ENCODE data around the gene AFMID. TPM values are rescaled to one million over a fixed set of nuclear protein-coding genes. Genes with fewer than 3 reads are reported as not detected.
A peak's percentile ranks its signal among the peaks of the same experiment; 100 is the strongest.
"Not testable (repeated sequence)": the region's sequence is repeated elsewhere in the genome, so short reads cannot be mapped to it uniquely, and the experiment has no call there.

The AFMID gene
- total RNA-seq, 1 experiment from 2014 or later = 15.6 TPM

DNA sequence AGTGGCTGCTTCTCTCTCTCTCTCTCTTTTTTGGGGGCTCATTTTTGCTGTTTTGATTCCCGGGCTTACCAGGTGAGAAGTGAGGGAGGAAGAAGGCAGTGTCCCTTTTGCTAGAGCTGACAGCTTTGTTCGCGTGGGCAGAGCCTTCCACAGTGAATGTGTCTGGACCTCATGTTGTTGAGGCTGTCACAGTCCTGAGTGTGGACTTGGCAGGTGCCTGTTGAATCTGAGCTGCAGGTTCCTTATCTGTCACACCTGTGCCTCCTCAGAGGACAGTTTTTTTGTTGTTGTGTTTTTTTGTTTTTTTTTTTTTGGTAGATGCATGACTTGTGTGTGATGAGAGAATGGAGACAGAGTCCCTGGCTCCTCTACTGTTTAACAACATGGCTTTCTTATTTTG is 36.6 kb downstream of the AFMID start:
- DNase-seq (ENCODE audit: low spot score) = no peak

DNA sequence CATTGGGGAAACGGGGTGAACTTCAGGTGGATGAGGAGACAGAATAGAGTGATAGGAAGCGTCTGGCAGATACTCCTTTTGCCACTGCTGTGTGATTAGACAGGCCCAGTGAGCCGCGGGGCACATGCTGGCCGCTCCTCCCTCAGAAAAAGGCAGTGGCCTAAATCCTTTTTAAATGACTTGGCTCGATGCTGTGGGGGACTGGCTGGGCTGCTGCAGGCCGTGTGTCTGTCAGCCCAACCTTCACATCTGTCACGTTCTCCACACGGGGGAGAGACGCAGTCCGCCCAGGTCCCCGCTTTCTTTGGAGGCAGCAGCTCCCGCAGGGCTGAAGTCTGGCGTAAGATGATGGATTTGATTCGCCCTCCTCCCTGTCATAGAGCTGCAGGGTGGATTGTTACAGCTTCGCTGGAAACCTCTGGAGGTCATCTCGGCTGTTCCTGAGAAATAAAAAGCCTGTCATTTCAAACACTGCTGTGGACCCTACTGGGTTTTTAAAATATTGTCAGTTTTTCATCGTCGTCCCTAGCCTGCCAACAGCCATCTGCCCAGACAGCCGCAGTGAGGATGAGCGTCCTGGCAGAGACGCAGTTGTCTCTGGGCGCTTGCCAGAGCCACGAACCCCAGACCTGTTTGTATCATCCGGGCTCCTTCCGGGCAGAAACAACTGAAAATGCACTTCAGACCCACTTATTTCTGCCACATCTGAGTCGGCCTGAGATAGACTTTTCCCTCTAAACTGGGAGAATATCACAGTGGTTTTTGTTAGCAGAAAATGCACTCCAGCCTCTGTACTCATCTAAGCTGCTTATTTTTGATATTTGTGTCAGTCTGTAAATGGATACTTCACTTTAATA is 37.3 kb downstream of the AFMID start:
- DNase-seq (ENCODE audit: low spot score) = no peak

DNA sequence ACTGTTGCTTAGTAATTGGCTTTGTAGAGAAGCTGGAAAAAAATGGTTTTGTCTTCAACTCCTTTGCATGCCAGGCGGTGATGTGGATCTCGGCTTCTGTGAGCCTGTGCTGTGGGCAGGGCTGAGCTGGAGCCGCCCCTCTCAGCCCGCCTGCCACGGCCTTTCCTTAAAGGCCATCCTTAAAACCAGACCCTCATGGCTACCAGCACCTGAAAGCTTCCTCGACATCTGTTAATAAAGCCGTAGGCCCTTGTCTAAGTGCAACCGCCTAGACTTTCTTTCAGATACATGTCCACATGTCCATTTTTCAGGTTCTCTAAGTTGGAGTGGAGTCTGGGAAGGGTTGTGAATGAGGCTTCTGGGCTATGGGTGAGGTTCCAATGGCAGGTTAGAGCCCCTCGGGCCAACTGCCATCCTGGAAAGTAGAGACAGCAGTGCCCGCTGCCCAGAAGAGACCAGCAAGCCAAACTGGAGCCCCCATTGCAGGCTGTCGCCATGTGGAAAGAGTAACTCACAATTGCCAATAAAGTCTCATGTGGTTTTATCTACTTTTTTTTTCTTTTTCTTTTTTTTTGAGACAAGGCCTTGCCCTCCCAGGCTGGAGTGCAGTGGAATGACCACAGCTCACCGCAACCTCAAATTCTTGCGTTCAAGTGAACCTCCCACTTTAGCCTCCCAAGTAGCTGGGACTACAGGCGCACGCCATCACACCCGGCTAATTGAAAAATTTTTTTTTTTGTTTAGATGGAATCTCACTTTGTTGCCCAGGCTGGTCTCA is 38.1 kb downstream of the AFMID start:
- no peak for DNase-seq (ENCODE audit: low spot score)

DNA sequence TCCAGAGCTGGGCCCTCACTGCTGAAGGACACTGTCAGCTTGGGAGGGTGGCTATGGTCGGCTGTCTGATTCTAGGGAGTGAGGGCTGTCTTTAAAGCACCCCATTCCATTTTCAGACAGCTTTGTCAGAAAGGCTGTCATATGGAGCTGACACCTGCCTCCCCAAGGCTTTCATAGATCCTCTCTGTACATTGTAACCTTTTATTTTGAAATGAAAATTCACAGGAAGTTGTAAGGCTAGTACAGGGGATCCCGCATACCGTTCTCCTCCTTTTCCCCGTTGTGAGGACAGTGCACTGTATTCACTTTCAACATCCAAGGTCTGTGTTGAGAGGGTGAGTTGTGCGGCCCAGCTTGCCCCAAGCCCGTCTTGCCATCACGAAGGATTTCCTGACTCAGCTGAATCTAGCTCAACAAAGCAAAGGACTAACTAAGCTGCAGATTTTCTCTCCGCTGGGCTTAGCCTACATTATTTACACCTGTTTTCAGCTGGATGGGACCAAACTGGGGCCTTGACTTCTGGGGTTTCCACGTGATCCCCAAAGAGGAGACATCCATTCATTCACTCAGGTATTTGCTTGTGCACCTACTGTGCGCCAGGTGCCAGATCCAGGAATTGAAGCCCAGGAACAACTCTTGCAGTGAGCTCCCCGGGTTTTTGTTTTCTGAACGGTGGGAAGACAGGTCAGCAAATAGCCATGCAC is 39.0 kb downstream of the AFMID start:
- DNase-seq (ENCODE audit: low spot score) = no peak

DNA sequence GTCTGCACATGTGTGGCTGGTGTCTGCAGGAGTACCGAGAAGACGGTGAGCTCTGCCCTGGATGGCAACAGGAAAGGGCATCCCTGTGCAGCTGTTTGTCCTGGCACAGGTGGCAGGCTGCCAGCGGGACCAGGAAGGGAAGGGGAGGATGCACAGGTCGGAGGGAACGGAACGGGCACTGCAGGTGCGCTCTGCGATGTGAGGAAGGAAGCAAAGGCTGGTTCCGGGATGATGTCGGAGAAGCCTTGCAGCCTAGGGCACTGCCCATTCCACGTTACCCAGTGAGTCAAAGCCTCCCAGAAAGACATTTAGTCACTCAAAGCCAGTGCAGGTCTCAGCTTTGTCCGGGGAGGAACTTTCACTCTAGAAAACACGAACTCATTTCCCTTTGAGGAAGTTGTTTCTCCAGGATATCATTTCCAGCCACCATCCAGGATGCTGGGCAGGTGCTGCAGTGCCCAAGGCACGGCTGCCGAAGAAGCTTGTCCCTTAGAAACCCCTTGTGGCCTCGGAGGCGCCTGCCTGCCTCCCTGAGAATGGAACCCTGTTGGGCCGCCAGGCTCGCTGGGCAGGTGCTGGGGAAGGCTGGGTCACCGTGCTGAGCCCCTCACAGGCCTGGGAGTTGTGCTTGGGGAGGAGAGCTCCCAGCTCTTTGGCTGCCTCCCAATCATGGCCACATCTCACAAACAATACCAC is 39.7 kb downstream of the AFMID start:
- peak; percentile 47 for DNase-seq (ENCODE audit: low spot score)

DNA sequence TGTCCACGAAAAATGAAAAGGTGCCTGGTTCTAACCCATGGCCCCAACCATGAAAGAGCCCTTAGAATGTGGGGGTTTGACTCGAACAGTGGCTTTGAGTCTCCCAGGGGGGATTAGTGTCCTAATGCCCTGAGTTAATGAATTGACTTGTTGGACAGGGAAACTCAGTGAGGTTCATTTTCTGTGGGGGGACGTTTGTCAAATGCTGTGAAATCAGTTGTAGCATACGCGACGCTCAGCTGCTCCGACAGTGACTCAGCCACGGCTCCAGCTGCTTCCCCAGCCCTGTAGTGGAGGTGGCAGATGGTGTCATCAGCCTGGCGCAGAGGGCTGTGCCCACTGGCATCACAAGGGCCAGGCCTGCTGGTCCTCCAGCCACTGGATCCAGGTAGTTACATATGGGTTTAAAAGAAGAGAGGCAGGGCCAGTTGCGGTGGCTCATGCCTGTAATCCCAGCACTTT is 40.3 kb downstream of the AFMID start:
- peak; percentile 64 for DNase-seq (ENCODE audit: low spot score)

DNA sequence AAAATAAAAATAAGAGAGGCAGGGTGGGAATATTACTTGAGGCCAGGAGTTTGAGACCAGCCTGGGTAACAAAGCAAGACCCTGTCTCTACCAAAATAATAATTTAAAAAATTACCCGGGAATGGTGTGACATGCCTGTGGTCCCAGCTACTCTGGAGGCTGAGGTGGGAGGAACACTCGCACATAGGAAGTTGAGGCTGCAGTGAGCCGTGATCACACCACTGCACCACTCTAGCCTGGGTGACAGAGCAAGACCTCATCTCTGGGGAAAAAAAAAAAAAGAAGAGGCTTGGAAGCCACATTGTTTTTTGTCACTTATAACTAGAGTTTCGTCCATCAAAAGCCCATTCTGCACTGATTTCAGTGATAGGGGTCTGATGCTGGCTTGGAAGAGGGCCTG is 41.0 kb downstream of the AFMID start:
- DNase-seq (ENCODE audit: low spot score) = no peak

DNA sequence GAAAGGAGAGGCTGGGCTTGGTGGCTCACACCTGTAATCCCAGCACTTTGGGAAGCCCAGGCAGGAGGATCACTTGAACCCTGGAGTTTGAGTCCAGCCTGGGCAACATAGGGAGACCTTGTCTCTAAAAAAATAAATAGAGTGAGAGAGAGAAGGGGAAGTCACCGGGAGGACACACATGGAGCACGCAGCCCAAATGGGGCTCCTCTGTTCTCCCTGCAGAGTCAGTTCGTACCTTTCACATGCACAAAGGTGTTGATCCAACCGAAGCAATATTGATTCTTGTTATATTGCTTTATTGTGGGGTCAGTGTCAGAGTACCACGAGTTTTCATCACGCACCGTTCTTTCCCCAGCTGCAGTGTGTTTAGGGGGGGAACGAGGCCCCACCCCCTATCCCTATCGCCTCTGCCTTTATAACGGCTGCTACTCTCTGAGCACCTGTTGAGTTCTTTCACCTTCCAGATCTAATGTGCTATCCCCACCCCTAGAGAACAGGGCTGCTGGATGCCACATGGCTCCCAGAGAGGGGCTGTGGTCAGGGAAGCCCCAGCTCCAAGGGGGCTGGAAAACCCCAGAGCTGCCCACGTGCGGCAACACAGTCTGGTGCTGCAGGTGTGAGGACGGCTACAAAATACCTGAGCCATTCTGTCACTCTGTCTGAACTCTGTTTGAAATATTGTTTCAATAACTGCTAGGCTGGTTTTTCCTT is 43.2 kb downstream of the AFMID start:
- DNase-seq (ENCODE audit: low spot score) = no peak

DNA sequence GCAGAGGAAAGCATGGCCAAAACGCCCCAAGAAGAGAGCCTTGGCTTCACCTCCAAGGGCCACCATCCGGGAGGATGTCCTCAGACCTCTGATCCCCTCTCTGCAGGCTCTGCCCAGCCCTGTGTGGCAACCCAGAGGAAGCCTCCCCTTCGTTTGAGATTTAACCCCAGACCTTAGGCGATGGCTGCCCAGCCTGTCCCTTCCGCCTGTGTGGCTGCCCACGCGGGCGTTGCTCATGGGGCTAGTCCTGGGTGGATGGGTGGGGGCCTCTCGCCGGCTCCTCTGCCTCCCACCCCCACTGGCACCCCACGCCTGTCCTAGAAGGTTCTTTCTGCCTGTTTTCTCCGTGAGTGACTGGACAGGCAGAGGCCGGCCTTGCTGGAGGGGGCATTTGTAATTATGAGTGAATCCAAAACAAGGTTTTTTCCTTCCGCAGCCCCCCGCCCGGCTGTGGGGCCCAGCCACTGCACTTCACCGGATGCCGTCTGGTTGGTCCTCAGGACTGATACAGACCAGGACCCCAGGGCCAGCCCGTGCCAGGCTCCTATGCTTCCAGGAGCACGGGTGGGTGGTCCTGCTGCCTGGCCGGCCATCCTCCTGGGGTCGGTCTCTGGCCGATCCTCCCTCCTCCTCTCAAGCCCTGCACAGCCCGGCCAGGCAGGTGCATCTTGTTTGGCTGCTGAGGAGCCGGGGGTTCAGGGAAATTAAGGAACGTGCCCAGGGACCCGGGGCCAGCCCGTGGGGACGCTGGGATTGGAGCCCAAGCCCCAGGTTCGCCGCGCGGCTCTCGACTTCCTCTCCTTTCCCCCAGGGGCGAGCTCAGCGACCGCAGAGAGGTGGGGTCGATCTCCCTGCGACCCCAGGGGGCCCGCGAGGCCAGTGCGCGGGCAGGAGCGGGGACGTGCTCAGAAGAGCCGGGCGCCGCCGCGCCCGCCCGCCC is 44.1 kb downstream of the AFMID start, which contains the start of gene TMEM235:
TSS of gene TMEM235 (plus strand) at position 636 of the 940 bp plus-strand sequence. CDS start 393 bp downstream, outside the sequence.
- DNase-seq (ENCODE audit: low spot score) = no peak

DNA sequence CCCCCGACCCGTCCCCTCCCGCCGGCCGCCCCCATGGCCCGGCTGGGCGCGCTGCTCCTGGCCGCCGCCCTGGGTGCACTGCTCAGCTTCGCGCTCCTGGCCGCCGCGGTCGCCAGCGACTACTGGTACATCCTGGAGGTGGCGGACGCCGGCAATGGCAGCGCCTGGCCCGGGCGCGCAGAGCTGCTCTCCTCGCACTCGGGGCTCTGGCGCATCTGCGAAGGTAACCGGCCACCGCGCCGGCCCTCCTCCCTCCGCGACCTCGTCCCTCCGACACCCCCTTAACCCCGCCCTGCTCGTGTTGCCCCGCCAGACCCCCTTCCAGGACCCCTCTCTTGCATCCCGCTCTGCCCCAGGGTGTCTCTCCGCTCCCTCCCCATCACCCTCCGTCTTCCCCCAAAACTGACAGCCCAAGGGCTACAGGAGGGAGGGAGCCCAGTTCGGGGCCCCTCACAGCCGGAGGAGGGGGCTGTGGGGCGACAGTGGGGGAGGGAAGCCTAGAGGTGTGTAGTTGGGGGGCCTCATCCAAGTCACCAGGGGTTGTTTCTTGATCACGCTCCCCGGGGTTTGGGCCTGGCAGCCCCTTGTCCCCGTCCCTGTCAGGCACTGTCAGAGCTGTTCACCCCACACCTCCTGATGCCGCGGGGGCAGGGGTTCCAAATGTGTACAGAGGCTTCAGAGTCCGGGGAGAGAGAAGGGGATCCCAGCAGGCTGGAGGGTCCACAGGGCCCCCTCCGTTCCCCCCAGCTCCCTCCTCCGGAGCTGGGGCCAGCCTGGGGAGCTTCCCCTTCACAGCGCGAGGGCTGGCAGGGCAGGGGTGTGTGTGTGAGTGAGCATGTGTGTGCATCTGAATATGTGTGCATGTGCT is 45.1 kb downstream of the AFMID start:
- DNase-seq (ENCODE audit: low spot score) = no peak

DNA sequence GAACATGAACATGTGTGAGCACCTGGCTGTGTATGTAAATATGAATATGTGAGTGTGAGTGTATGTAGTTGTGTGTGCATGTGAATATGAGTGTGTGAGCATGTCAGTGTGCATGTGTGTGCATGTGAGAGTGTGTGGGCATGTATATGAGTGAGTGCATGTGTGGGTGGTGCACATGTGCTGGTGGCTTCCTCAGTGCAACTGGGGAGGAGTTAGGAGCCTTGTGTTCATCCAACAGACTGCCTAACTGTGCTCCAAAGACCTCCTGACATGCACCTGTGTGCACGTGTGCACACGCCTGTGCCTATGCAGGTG is 45.7 kb downstream of the AFMID start:
- no peak for DNase-seq (ENCODE audit: low spot score)

DNA sequence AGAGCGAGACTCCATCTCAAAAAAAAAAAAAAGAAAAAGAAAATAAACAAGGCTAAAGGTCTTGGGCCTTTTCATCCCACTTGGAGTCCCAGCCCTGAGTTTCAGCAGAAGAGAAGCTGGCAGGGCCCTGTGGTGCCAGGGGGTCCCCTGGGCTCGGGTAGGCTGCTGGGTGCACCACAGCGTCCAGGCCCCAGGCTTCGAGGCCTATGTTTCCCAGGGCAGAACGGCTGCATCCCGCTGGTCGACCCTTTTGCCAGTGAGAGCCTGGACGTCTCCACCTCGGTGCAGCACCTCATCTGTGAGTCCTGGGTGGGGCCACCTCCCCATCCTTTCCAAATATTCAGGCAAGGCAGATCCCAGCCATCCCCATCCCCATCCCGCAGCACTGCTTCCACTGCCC is 46.5 kb downstream of the AFMID start:
- no peak for DNase-seq (ENCODE audit: low spot score)

DNA sequence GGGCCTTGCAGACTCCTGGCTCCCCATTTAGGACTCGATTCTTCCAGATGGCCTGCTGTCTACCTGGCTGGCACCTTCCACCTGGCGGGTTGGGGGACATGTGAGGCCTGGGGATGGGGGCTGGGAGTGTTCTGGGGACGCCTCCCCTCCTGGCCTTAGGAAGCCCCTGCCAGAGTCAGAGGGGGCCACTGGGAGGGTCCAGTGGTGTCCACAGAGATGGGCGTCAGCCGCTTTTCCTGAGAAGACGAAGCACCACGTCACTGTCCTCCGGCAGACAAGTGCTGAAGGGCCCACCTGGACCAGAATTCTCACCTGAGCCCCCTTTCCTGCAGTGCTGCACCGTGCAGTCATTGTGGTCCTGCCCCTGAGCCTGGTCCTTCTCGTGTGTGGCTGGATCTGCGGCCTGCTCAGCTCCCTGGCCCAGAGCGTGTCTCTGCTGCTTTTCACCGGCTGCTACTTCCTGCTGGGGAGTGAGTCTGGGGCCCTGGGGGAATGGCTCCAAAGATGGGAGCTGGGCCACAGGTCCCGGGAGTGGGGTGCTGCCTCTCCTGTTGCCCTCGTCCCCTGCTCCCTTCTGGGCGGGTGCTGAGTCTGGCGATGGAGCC is 47.2 kb downstream of the AFMID start:
- DNase-seq (ENCODE audit: low spot score) = no peak

DNA sequence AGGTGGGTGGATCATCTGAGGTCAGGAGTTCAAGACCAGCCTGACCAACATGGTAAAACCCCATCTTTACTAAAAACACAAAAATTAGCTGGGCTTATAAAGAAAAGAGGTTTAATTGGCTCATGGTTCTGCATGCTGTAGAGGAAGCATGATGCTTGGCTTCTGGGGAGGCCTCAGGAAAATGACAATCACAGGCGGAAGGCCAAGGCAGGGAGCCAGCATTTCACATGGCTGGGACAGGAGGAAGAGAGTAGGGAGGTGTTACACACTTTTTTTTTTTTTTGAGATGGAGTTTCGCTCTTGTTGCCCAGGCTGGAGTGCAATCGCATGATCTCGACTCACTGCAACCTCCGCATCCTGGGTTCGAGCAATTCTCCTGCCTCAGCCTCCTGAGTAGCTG is 47.9 kb downstream of the AFMID start:
- DNase-seq (ENCODE audit: low spot score) = not testable (repeated sequence)

DNA sequence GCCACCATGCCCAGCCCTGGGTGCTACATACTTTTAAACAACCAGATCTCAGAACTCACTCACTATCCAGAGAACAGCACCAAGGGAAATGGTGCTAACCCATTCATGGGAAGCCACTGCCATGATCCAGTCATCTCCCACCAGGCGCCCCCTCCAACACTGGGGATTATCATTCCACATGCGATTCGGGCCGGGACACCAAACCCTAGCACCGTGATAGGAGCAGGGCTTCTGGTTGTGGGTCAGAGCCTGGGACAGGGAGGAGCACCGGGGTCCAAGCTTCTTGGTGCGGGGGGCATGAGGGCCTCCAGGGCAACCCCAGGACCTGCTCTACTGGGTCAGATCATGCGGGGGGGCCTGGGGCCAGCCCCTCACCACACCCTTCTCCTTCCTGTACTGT is 48.7 kb downstream of the AFMID start:
- DNase-seq (ENCODE audit: low spot score) = no peak

DNA sequence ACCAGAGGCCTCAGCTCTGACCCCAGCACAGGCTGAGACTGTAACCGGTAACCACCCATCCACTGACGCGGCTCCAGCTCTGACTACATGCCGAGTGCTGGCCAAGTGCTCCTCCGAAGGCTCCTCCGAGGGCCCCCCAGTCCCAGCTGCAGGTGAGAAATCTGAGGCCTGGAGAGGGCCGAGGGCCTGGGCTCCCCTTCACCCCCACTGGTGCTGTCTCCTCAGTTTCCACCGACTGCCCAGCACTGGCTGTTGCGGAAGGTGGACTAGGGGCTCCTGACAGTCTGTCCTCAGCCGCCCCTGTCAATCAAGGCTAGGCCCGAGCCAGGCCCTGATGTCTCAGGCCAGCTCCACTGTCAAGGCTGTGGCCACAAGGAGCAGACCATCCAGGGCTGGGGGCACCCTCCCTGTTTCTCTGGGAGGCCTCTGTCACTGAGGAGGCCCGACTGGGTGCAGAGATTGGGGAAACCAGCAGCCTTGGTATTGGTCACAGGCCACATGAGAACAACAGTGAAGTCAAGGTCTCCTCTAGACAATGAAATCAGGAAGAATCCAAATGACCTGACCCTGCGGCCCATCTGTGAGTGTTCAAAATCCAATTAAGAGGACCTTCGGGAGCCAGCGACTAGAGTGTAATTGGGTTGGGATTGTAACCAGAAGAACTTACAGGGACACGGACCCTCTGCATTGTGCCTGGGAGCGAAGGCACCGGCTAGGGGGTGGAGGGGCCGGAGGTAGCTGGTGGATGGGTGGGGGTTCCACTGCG is 49.4 kb downstream of the AFMID start:
- DNase-seq (ENCODE audit: low spot score) = no peak

DNA sequence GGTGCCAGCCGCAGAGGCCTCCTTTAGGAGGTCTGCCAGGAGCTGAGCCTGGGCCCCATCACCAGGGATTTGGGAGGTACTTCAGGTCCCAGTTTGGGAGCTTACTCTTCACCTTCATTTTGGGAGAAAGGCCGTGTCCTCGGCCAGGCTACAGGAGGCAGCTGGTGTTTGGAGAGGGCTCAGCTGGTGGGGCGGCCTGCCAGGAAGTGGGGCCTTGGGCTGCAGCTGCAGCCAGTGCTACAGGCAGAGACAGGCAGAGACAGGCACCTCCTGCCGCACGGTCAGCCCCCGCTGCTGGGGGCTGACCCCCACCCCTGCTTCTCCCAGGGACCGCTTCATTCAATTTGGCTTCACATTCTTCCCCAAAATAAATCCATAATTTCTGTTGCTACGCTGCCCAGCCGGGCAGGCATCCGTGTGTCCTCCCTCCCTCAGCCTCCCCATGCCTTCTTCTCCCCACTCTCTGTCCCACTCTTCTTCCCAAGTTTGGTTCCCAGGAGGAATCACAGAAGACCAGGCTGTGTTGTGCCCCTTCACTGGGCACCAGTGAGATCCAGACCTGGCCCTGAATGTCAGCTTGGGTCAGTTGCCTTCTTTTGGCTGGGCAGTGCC is 50.3 kb downstream of the AFMID start:
- no peak for DNase-seq (ENCODE audit: low spot score)

Data from A172 (cell line).